TTC549 (cell line): ENCODE results near the gene FSCN2.

ENCODE experiments used
- FAIRE-seq: peaks from 2 replicates; lab custom pipeline; 2012; peaks lifted over from hg19 to GRCh38; lab: Jason Lieb, UNC

FSCN2 gene

GRCh38 chr17:81489998-81490992 lies 37.9 kb upstream of the FSCN2 start:
- FAIRE-seq, result no peak

- no peak for FAIRE-seq
These were observed 37.0 kb upstream of the FSCN2 start for GRCh38 chr17:81491181-81491581.

GRCh38 chr17:81491761-81492160 lies 36.4 kb upstream of the FSCN2 start:
- FAIRE-seq, result no peak

- no peak for FAIRE-seq
These were observed 36.0 kb upstream of the FSCN2 start for GRCh38 chr17:81492202-81492601.

- no peak for FAIRE-seq
These were observed 35.5 kb upstream of the FSCN2 start for GRCh38 chr17:81492706-81493105.

GRCh38 chr17:81493198-81494038 lies 34.8 kb upstream of the FSCN2 start:
- FAIRE-seq, result no peak

- no peak for FAIRE-seq
These were observed 33.4 kb upstream of the FSCN2 start for GRCh38 chr17:81494626-81495377.

- no peak for FAIRE-seq
These were observed 29.1 kb upstream of the FSCN2 start for GRCh38 chr17:81498953-81499600.

GRCh38 chr17:81499601-81499970 lies 28.6 kb upstream of the FSCN2 start:
- FAIRE-seq, result no peak

GRCh38 chr17:81500047-81500446 lies 28.1 kb upstream of the FSCN2 start:
- no peak for FAIRE-seq

- no peak for FAIRE-seq
These were observed 25.6 kb upstream of the FSCN2 start for GRCh38 chr17:81502471-81503017.

GRCh38 chr17:81503619-81504018 lies 24.6 kb upstream of the FSCN2 start:
- no peak for FAIRE-seq

GRCh38 chr17:81508639-81509206 lies 19.5 kb upstream of the FSCN2 start:
- no peak for FAIRE-seq

- no peak for FAIRE-seq
These were observed 18.8 kb upstream of the FSCN2 start for GRCh38 chr17:81509207-81509971.

GRCh38 chr17:81509972-81510784 lies 18.0 kb upstream of the FSCN2 start:
- no peak for FAIRE-seq

GRCh38 chr17:81510785-81511553 lies 17.2 kb upstream of the FSCN2 start:
- FAIRE-seq, result no peak

GRCh38 chr17:81511554-81511803 lies 16.7 kb upstream of the FSCN2 start:
- no peak for FAIRE-seq

GRCh38 chr17:81511804-81512561 lies 16.2 kb upstream of the FSCN2 start:
- FAIRE-seq, result no peak
